Measurements from ENCODE around the gene SOST.

DNA sequence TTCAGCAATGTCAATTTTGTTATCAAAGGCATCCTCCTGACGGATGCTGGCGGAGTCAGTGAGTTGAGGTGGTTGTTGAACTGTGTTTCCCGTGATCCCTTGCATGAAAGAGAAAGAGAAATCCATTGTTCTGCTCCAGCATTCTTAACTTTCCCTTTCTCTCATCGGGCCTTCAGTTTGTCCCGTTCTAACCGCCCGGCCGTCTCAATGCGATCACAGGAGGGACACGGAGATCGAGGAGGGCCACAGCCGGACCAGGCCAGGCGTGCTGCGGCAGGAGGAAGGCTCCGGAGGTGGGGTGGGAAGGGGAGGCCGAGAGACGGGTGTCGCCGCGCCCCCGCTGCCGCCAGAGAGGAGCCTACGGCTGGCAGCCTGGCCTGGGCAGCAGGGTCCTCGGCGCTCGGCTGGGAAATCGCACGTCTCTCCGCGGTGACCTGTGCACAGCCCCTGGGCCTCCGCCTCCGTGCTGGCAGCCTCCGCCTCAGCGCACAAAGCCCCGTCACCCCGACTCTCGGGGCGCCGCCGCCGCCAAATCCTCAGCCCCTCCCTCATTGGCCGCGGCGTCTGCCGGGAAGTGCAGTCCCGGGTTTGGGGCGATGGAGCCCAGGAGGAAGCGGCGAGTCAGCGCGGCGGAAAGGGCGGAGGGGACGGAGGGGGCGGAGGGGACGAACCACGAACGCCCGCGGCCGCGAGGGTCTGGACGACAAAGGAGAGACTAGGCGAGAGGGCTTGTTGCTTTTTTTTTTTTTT, 38.1 kb downstream of the SOST start:
- TF ChIP-seq, protein P1, sequence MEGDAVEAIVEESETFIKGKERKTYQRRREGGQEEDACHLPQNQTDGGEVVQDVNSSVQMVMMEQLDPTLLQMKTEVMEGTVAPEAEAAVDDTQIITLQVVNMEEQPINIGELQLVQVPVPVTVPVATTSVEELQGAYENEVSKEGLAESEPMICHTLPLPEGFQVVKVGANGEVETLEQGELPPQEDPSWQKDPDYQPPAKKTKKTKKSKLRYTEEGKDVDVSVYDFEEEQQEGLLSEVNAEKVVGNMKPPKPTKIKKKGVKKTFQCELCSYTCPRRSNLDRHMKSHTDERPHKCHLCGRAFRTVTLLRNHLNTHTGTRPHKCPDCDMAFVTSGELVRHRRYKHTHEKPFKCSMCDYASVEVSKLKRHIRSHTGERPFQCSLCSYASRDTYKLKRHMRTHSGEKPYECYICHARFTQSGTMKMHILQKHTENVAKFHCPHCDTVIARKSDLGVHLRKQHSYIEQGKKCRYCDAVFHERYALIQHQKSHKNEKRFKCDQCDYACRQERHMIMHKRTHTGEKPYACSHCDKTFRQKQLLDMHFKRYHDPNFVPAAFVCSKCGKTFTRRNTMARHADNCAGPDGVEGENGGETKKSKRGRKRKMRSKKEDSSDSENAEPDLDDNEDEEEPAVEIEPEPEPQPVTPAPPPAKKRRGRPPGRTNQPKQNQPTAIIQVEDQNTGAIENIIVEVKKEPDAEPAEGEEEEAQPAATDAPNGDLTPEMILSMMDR (IDR thresholded peaks at IDR 0.05): no peak
- peak; percentile 56 to 57 for TF ChIP-seq POLR2A (IDR thresholded peaks at IDR 0.05)
